Esophagus muscularis mucosa (tissue), 3 donors: ENCODE results near the gene SOCS3.

Experiments
- CTCF ChIP-seq, 3 experiments: fragments of 200-600 bp in 2 of 3; fragments of 450-650 bp in 1 of 3; sonication (generic) in 2 of 3; IDR thresholded peaks; one replicate each; pipeline ENCODE4 v1.5.1; 2017 to 2019; ENCODE audit warnings: antibody characterized with exemption in 3 of 3, mild to moderate bottlenecking in 2 of 3, moderate library complexity in 1 of 3
- POLR2A ChIP-seq: fragments of 450-650 bp; IDR thresholded peaks from one replicate; pipeline ENCODE4 v1.6.1; 2017; ENCODE audit warnings: antibody characterized with exemption, moderate library complexity, mild to moderate bottlenecking, low read depth

GRCh38 chr17:78381601-78382232 lies 21.8 kb upstream of the SOCS3 start:
- TF ChIP-seq POLR2A (no peak), CTCF (IDR thresholded peaks at IDR 0.05) (no peak)
